NT2/D1 (cell line): ENCODE results near the gene STAT2.

Experiments
- SUZ12 ChIP-seq: IDR thresholded peaks from 2 replicates; pipeline ENCODE4 v1.6.1; 2011; ENCODE audit not compliant: insufficient read length, insufficient read depth; ENCODE audit errors: extremely low read depth
- YY1 ChIP-seq: IDR thresholded peaks from 2 replicates; pipeline ENCODE4 v1.6.1; 2011; ENCODE audit not compliant: insufficient read length, insufficient read depth
- ZNF274 ChIP-seq: IDR thresholded peaks from 2 replicates; pipeline ENCODE4 v1.6.1; 2011; ENCODE audit warnings: mild to moderate bottlenecking, low read depth, low read length

- peak; percentile 48 for TF ChIP-seq YY1
- TF ChIP-seq ZNF274, result no peak
- no peak for TF ChIP-seq SUZ12
These were observed 44.1 kb downstream of the STAT2 start, which contains the start of gene CNPY2 for GRCh38 chr12:56315622-56316473.
